HCT116 (cell line): Measurements from ENCODE around the gene BMP2. TPM values are rescaled to one million over a fixed set of nuclear protein-coding genes. Genes with fewer than 3 reads are reported as not detected.

ENCODE experiments used
- ATAC-seq: fragments of 200-7000 bp; cut with Tn5 transposase; 2 replicates; pipeline ENCODE4 v1.9.1; 2020; ENCODE audit warnings: mild to moderate bottlenecking, moderate library complexity
- BruUV-seq: library from RNA; stranded (reverse); fragments of 400-500 nt; replicated peaks from 2 replicates; lab custom pipeline; 2021; lab: Mats Ljungman, UMichigan
- CTCF ChIA-PET: fragments of 300-600 bp; sonication (Branson Sonifier 250); formaldehyde crosslinking; loops from one replicate; lab custom pipeline; 2021; ENCODE audit warnings: antibody characterized with exemption; lab: Charles Lee
- POLR2A ChIA-PET: fragments of 300-600, 350-600 bp; sonication (Branson Sonifier 250); formaldehyde crosslinking; loops from one replicate; lab custom pipeline; 2021; ENCODE audit warnings: antibody characterized with exemption; lab: Charles Lee
- RAD21 ChIA-PET, 2 experiments: fragments of 300-600 bp; sonication (Branson Sonifier 250); formaldehyde crosslinking; loops; one replicate each; lab custom pipeline; 2023; ENCODE audit warnings: low total read pairs in 2 of 2; ENCODE audit not compliant: uncharacterized antibody in 2 of 2, unreplicated experiment in 2 of 2, low non-redundant PET in 1 of 2; lab: Charles Lee
- DNase-seq: peaks from one replicate; pipeline ENCODE4 v3.0.0-alpha.2; 2010; ENCODE audit warnings: low read depth, low spot score
- H2AFZ ChIP-seq: fragments of 200-600 bp; shearing (Covaris generic), sonication (generic); 2 replicates; pipeline ENCODE4 v1.6.1; 2017; ENCODE audit warnings: low read depth, mixed run types, mixed read lengths, antibody characterized with exemption, low read length; ENCODE audit not compliant: poor library complexity, severe bottlenecking
- H3K27ac ChIP-seq: 2 replicates; pipeline ENCODE4 v1.5.1; 2012; ENCODE audit warnings: low read depth, low read length
- H3K27me3 ChIP-seq: fragments of 200-600 bp; sonication (generic); 2 replicates; pipeline ENCODE4 v1.6.1; 2016; ENCODE audit warnings: mixed run types, low read length, mixed read lengths; ENCODE audit not compliant: insufficient read depth
- H3K36me3 ChIP-seq, 2 experiments: fragments of 200-500 bp in 1 of 2; fragments of 200-600 bp in 1 of 2; sonication (Bioruptor generic) in 1 of 2; sonication (generic) in 1 of 2; 2 replicates each; pipeline versions ENCODE4 v1.5.1 to v1.6.1; 2014 to 2016; ENCODE audit warnings: low read length in 2 of 2, inconsistent platforms in 1 of 2, mixed read lengths in 1 of 2, mixed run types in 1 of 2; ENCODE audit not compliant: insufficient read depth in 2 of 2, control insufficient read depth in 1 of 2
- H3K4me1 ChIP-seq, 2 experiments: fragments of 200-600 bp in 1 of 2; sonication (generic) in 1 of 2; 2 replicates each; pipeline versions ENCODE4 v1.5.1 to v1.6.1; 2012 to 2017; ENCODE audit warnings: low read length in 2 of 2, inconsistent platforms in 1 of 2, mild to moderate bottlenecking in 1 of 2, mixed read lengths in 1 of 2, mixed run types in 1 of 2, moderate library complexity in 1 of 2; ENCODE audit not compliant: insufficient read depth in 2 of 2, control insufficient read depth in 1 of 2
- H3K4me2 ChIP-seq: fragments of 200-600 bp; sonication (generic); 2 replicates; pipeline ENCODE4 v1.6.1; 2017; ENCODE audit warnings: mixed run types, low read length, mixed read lengths
- H3K4me3 ChIP-seq, 2 experiments: fragments of 200-600 bp in 1 of 2; sonication (generic) in 1 of 2; replicated peaks in 1 of 2; 2 replicates each; pipeline ENCODE4 v1.5.1; 2011 to 2016; ENCODE audit warnings: low read length in 2 of 2, control low read depth in 1 of 2, low read depth in 1 of 2, mild to moderate bottlenecking in 1 of 2, mixed read lengths in 1 of 2, mixed run types in 1 of 2
- H3K79me2 ChIP-seq: fragments of 200-600 bp; sonication (generic); 2 replicates; pipeline ENCODE4 v1.6.1; 2017; ENCODE audit warnings: mild to moderate bottlenecking, mixed run types, low read length, moderate library complexity, mixed read lengths; ENCODE audit not compliant: insufficient read depth
- H3K9ac ChIP-seq: fragments of 200-600 bp; sonication (generic); 2 replicates; pipeline ENCODE4 v1.6.1; 2016; ENCODE audit warnings: low read length, mixed read lengths
- H3K9me2 ChIP-seq: fragments of 200-600 bp; sonication (generic), shearing (Covaris generic); 2 replicates; pipeline ENCODE4 v1.6.1; 2017; ENCODE audit warnings: mixed run types, mild to moderate bottlenecking, moderate library complexity; ENCODE audit not compliant: insufficient read depth
- H3K9me3 ChIP-seq, 2 experiments: fragments of 200-500 bp in 1 of 2; fragments of 200-600 bp in 1 of 2; sonication (Bioruptor generic) in 1 of 2; sonication (generic) in 1 of 2; 2 replicates each; pipeline ENCODE4 v1.6.1; 2014 to 2017; ENCODE audit warnings: low read length in 2 of 2, mixed read lengths in 2 of 2, inconsistent platforms in 1 of 2, low read depth in 1 of 2, mild to moderate bottlenecking in 1 of 2, mixed run types in 1 of 2, moderate library complexity in 1 of 2; ENCODE audit not compliant: control insufficient read depth in 1 of 2, insufficient read depth in 1 of 2
- H4K20me1 ChIP-seq: fragments of 200-600 bp; sonication (generic), shearing (Covaris generic); 2 replicates; pipeline ENCODE4 v1.6.1; 2017; ENCODE audit warnings: mixed run types, mild to moderate bottlenecking, moderate library complexity; ENCODE audit not compliant: insufficient read depth
- CBX3 ChIP-seq: IDR thresholded peaks from 2 replicates; pipeline ENCODE4 v1.6.1; 2012; ENCODE audit warnings: low read depth
- EZH2phosphoT487 ChIP-seq: fragments of 200-600 bp; IDR thresholded peaks from 2 replicates; pipeline ENCODE4 v1.6.1; 2018; ENCODE audit warnings: antibody characterized with exemption, borderline replicate concordance
- FOSL1 ChIP-seq: IDR thresholded peaks from 2 replicates; pipeline ENCODE4 v1.6.1; 2012; ENCODE audit warnings: low read depth
- POLR2AphosphoS5 ChIP-seq: IDR thresholded peaks from 2 replicates; pipeline ENCODE4 v1.6.1; 2011; ENCODE audit warnings: mild to moderate bottlenecking, low read depth, low read length, moderate library complexity
- SP1 ChIP-seq: IDR thresholded peaks from 2 replicates; pipeline ENCODE4 v1.6.1; 2012; ENCODE audit warnings: low read depth
- SRF ChIP-seq: IDR thresholded peaks from 2 replicates; pipeline ENCODE4 v1.6.1; 2012; ENCODE audit warnings: low read depth
- YY1 ChIP-seq: IDR thresholded peaks from 2 replicates; pipeline ENCODE4 v1.6.1; 2011; ENCODE audit warnings: low read length, low read depth, moderate library complexity, mild to moderate bottlenecking; ENCODE audit not compliant: insufficient replicate concordance; ENCODE audit errors: extremely low read depth
- ZFX ChIP-seq: fragments of 450-650 bp; IDR thresholded peaks from 2 replicates; pipeline ENCODE4 v1.6.1; 2017
- ZNF274 ChIP-seq: fragments of 200-500 bp; sonication (Bioruptor generic); IDR thresholded peaks from 2 replicates; pipeline ENCODE4 v1.6.1; 2014; ENCODE audit warnings: mild to moderate bottlenecking, low read depth, low read length, inconsistent platforms
- intact Hi-C: fragments of 100-400 bp; cut with micrococcal nuclease; formaldehyde crosslinking; loops from 2 replicates; pipeline ENCODE4 v1.10.0; 2022
- total RNA-seq: library from RNA; stranded (reverse); gene quantifications from one replicate; pipeline ENCODE4 v1.2.1, GENCODE V29; 2021; ENCODE audit not compliant: unreplicated experiment
- TF ChIP-seq, protein P1 (sequence below): IDR thresholded peaks from 2 replicates; pipeline ENCODE4 v1.6.1; 2012

BMP2 gene
- total RNA-seq, 1 experiment from 2014 or later, result 0.15 TPM

DNA sequence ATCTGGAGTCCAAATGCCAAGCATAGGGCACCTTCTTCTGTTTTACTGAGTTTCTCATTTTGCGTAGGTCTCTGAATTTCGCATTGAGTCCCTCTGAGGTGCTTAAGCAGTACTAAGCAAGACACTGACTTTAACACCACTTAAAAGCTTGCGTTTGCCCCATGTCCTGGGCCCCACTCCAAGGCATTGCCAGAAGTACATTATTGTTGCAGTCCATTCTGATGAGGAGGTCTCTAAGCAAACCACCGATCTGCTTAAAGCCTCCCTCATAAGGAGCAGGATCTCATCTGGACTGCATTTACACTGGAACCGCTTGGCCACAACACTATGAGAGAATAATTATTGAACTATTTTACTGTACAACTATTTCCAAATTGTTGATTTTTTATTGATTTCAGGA lies 16.3 kb downstream of the BMP2 start:
- no peaks in the 10 kb centered on the region for H3K27me3 ChIP-seq
- ChIA-PET RAD21 (no interaction called here), CTCF (no interaction called here), POLR2A (no interaction called here)
- H3K9me2 ChIP-seq, result no peaks in the 10 kb centered on the region
- no peak overlapping the region for H3K4me3 ChIP-seq
- H2AFZ ChIP-seq, result no peak overlapping the region
- no peaks in the 10 kb centered on the region for H3K4me1 ChIP-seq
- no peaks in the 10 kb centered on the region for H3K36me3 ChIP-seq
- H3K9ac ChIP-seq, result no peak overlapping the region
- intact Hi-C loops, result no loop called here
- no peak for ATAC-seq
- H4K20me1 ChIP-seq, result no peaks in the 10 kb centered on the region
- no peak overlapping the region for H3K4me2 ChIP-seq
- BruUV-seq, result no TSS peak
- peaks cover 0 to 8% of the 10 kb centered on the region in 2 experiments; a peak in 2 of 4 replicates for H3K9me3 ChIP-seq
- DNase-seq, result no peak
- TF ChIP-seq, protein P1, sequence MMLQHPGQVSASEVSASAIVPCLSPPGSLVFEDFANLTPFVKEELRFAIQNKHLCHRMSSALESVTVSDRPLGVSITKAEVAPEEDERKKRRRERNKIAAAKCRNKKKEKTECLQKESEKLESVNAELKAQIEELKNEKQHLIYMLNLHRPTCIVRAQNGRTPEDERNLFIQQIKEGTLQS, result no peak
- no peak for TF ChIP-seq EZH2phosphoT487
- no peak for TF ChIP-seq ZNF274
- TF ChIP-seq CBX3, result no peak
- TF ChIP-seq SP1, result no peak
- TF ChIP-seq POLR2AphosphoS5, result no peak
- no peak for TF ChIP-seq YY1
- no peak for TF ChIP-seq SRF
- TF ChIP-seq, all 23 proteins: peak for 0
- Histone ChIP-seq H3K79me2 (no peaks in the 10 kb centered on the region), H3K27ac (no peak overlapping the region)

DNA sequence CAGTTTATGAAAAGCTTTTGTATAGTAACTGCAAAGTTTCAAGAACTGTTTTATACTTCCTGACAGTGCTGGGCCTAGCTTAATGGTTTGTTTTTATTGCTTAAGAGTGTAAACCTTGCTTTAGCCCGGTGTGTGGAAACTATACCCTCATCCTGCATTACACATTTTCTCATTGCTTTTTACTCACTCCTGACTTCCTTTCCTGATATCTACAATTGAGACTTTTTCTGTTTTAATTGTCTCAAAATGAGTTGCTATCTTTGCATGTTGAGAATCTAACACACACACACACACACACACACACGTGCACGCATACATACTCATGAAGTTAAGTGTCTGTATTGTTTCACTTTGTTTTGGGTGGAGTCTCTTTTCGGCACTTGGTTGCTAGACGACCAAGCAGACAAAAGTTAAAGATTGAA lies 16.7 kb downstream of the BMP2 start:
- Histone ChIP-seq H3K4me1 (no peaks in the 10 kb centered on the region), H3K4me3 (no peak overlapping the region), H2AFZ (no peak overlapping the region), H3K9me3 (peaks cover 0 to 7% of the 10 kb centered on the region in 2 experiments; a peak in 2 of 4 replicates), H3K27me3 (no peaks in the 10 kb centered on the region), H3K27ac (no peak overlapping the region), H3K79me2 (no peaks in the 10 kb centered on the region), H3K36me3 (no peaks in the 10 kb centered on the region), H4K20me1 (no peaks in the 10 kb centered on the region), H3K4me2 (no peak overlapping the region), H3K9me2 (no peaks in the 10 kb centered on the region), H3K9ac (no peak overlapping the region)
- no peak for TF ChIP-seq ZFX
- TF ChIP-seq FOSL1, result no peak
- RAD21 ChIA-PET, result no interaction called here
- POLR2A ChIA-PET, result no interaction called here
- BruUV-seq, result no TSS peak
- no peak for DNase-seq
- intact Hi-C loops, result no loop called here
- no peak for ATAC-seq
- CTCF ChIA-PET, result no interaction called here
